Measurements from ENCODE around the gene AQP11.
"Not testable (repeated sequence)": the region's sequence is repeated elsewhere in the genome, so short reads cannot be mapped to it uniquely, and the experiment has no call there.

The AQP11 gene

GRCh38 chr11:77589521-77590193 is at the start of gene AQP11:
Gene AQP11 (plus strand): TSS chr11:77589953. CDS start chr11:77589993, 40 bp downstream.
- DNase-seq (ENCODE audit: low read depth): no peak

GRCh38 chr11:77542296-77542695 is 47.5 kb upstream of the AQP11 start:
- DNase-seq (ENCODE audit: low read depth): peak; percentile 22

GRCh38 chr11:77547047-77547836 is 42.5 kb upstream of the AQP11 start:
- DNase-seq (ENCODE audit: low read depth): no peak

GRCh38 chr11:77547863-77548551 is 41.7 kb upstream of the AQP11 start:
- DNase-seq (ENCODE audit: low read depth): peak; percentile 20

- DNase-seq (ENCODE audit: low read depth): no peak
These were observed 41.0 kb upstream of the AQP11 start for GRCh38 chr11:77548552-77549445.

DNA sequence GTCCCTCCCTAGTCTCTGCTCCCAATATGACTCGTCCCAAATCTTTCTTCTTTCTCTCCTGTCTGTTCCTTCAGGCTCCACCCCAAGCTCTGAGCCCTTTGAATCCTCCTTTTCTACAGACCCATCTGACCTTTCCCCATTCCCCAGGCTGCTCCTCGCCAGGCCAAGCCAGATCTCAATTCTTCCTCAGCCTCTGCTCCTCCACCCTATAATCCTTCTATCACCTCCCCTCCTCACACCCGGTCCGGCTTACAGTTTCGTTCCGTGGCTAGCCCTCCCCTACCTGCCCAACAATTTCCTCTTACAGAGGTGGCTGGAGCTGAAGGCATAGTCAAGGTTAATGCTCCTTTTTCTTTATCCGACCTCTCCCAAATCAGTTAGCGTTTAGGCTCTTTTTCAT is 38.3 kb upstream of the AQP11 start:
- not testable (repeated sequence) for DNase-seq (ENCODE audit: low read depth)

DNA sequence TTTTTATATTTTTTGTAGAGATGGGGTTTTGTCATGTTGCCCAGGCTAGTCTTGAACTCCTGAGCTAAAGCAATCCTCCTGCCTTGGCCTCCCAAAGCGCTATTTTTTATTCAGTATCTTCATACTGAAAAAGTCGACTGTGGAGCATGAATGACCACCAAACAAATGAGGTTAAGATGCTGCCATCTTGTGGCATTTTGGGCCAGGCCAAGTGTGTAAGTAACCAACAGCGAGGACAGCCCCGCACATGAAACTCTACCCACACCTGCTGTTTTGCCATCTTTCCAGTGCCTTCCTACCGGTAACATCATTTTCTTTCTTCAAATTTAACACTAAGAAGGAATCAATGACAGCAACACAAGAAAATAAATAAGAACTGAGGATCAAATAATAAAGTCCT is 32.2 kb upstream of the AQP11 start:
- no peak for DNase-seq (ENCODE audit: low read depth)

DNA sequence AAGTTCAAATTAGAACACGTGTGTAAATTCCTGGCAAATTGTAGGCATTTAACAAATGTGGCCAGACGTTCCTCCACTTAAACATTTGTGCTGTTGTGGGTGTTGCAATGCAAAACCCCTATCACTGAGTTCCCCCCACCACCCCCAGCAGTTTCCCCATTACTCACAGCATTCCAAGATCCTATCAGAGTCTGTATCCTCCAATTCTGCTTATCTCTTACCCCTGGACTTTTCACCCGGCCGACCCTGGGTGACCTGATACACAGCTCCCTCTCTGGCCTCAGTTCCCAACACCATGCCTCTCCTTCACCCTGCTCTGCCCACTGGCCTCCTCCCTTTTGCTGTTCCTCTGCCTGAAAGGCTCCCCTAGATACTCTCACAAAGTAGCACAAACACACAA is 31.4 kb upstream of the AQP11 start:
- no peak for DNase-seq (ENCODE audit: low read depth)

- DNase-seq (ENCODE audit: low read depth): peak; percentile 76
These were observed 29.9 kb upstream of the AQP11 start for GRCh38 chr11:77559686-77560401.

DNA sequence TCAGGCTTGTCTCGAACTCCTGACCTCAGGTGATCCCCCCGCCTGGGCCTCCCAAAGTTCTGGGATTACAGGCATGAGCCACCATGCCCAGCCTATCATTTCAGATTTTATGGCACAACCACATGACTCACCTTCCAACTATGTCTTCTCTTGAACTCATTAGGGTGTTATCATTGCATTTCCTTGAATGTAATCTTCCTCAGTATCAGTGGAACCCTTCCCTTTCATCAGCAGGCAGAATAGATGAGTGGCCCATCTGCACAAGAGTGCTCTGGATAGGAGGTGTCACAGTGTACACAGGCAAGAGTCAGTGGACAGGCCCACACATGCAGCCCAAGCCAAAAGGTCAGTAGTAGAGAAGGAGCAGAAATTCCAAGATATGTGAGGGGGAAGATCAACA is 29.1 kb upstream of the AQP11 start:
- DNase-seq (ENCODE audit: low read depth): peak; percentile 41

DNA sequence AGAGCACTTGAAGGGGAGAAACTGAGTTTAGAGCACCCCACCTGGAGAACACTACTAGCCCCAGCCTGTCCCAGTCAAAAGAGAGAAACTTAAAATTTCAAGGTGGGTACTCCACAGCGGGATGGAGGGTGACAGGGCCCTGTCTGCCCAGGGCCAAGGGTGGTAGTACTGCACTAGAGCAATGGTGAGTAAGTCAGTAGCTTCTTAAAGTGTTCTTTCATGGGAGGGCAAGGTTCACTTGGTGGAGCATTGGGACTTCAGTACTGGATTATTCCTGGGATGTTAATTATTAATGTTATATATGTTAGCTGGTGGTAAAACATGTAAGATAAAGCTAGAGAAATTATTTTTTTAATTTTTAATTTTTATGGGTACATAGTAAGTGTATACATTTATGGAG is 28.5 kb upstream of the AQP11 start:
- DNase-seq (ENCODE audit: low read depth): no peak

DNA sequence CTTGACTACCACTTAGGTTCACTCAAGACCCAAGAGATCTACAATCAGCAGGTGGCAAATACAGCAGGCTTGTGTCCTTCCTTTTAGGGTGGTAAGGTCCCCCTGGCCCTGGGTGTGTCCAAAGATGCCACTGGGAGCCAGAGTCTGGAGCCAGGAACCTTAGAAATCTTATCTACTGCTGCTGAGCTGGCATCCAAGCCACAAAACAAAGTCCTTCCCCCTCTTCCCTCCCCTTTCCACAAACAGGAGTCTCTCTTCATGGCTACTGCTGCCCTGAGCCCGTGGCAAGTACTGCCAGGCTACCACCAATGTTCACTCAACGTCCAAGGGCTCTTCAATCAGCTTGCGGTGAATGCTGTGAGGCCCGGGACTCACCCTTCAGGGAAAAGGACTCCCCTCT is 21.4 kb upstream of the AQP11 start:
- no peak for DNase-seq (ENCODE audit: low read depth)

DNA sequence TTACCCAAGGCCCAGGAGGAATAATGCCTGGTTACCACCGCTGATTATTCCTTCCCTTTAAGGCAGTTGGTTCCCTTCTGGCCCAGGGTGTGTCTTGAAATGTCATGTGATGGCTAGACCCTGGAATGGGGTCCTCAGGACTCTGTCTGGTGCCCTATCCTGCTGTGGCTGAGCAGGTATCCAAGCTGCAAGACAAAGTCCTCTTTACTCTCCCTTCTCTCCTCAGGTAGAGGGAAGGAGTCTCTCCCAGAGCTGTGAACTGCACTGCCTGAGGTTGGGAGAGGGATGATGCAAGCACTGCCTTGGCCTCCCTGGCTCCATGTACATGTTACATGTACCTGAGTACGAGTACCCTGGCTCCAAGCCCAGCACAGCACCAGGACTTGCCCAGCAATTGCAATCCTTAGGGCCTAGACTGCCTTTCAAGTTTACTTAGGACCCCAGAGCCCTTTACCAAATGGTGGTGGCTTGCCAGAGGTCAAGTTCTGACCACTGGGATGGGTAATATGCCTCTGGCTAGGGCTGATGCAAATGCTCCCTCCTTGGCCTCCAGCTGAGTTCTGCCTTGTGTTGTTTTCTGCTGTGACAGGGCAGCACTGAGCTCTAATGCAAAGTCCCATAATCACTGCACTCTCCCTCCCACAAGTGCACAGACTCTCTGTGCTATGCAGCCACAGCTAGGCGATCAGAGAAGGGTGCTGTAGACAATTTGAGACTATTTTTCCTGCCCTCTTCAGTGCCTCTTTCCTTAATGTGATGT is 20.7 kb upstream of the AQP11 start:
- DNase-seq (ENCODE audit: low read depth): no peak

GRCh38 chr11:77569676-77570070 is 20.1 kb upstream of the AQP11 start:
- no peak for DNase-seq (ENCODE audit: low read depth)

DNA sequence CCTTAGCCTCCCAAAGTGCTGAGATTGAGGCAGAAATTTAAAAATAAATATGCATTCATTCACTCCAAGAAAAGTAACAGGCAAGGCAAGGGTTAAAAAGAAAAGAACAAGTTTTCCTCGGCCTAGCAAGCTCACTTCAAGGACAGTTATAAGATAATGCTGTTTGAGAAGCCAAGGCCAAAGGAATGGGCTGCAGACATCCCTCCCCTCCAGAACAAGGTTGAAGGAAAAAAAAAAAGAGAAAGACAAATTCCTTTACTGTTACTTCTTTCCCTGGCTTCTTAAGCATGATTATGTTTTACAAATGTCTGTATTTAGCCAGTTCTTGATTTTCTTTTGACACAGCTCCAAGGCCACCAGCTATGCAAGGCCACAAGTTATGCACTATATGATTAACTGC is 18.9 kb upstream of the AQP11 start:
- not testable (repeated sequence) for DNase-seq (ENCODE audit: low read depth)

GRCh38 chr11:77575428-77575827 is 14.3 kb upstream of the AQP11 start:
- not testable (repeated sequence) for DNase-seq (ENCODE audit: low read depth)

DNA sequence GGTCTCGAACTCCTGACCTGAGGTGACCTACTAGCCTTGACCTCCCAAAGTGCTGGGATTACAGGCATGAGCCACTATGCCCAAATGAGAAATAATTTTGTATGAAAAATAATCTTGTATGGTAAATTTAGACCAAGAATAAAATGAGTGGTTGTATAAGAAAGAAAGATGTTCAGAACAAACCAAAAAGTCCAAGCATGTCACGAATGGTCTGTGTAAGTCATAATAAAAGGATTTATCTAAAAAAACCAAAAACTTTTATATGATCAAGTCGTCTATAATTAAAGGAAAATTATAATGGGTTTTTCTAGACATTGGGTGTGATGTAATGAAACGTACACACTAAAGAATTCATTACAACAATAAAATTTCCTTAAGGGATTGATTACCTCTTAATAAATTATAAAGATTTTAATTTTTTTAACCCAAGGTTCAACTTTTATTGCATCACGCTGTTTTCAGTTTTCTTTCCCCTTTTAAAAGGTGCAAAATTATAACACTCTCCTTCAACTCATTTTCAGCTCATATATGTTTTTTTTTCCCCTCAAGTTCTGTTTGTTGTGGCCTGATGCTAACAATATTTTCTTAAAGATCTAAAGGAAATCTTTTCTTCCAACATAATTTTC is 8.9 kb upstream of the AQP11 start:
- no peak for DNase-seq (ENCODE audit: low read depth)

GRCh38 chr11:77589181-77589520 is 602 bp upstream of the AQP11 start:
- DNase-seq (ENCODE audit: low read depth): no peak

DNA sequence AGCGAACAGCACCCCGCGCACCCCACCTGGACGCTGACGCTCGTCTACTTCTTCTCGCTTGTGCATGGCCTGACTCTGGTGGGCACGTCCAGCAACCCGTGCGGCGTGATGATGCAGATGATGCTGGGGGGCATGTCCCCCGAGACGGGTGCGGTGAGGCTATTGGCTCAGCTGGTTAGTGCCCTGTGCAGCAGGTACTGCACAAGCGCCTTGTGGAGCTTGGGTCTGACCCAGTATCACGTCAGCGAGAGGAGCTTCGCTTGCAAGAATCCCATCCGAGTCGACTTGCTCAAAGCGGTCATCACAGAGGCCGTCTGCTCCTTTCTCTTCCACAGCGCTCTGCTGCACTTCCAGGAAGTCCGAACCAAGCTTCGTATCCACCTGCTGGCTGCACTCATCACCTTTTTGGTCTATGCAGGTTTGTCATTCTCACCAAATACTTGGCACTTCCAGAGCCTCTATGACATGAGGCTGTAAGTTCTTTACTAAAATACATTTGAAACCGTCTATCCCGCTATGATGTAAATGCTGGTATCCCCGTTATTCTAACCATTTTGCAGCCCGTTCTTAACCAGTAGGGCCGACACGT is 535 bp downstream of the AQP11 start:
- DNase-seq (ENCODE audit: low read depth): no peak

DNA sequence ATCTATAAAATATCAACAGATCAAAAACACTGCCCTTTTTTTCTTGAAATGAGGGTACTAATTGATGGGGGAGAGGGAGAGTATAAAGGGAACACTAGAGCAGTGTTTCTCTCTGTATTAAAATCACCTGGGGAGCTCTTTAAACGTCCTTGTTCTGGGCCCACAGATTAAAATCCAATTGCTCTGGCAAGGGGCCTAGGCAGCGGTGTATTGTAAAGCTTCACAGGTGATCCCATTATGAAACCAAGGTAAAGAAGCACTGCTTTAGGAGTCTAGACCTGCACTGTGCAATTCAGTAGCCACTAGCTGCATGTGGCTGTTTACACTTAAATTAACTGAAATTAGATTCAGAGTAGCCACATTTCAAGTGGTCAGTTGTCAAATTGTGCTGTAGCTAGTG is 3.0 kb downstream of the AQP11 start:
- DNase-seq (ENCODE audit: low read depth): no peak

Measured in GM04503 (cell line).